Common myeloid progenitor, CD34-positive (primary cell): ENCODE measurements around the gene POLDIP3.

Experiments used
- CTCF ChIA-PET: fragments of 350-600 bp; sonication (Branson Sonifier 250); formaldehyde crosslinking; loops from one replicate; lab custom pipeline; 2021; ENCODE audit warnings: antibody characterized with exemption; lab: Charles Lee
- POLR2A ChIA-PET: fragments of 350-600 bp; sonication (Branson Sonifier 250); formaldehyde crosslinking; loops from one replicate; lab custom pipeline; 2021; ENCODE audit warnings: antibody characterized with exemption; lab: Charles Lee
- DNase-seq, 3 donors: peaks; one replicate each; pipeline versions ENCODE4 v3.0.0 to v3.0.0-alpha.2; 2013
- H3K27ac ChIP-seq, 2 experiments: 1 replicate in 1 of 2; 2 replicates in 1 of 2; pipeline ENCODE4 v1.7.0; 2013; ENCODE audit warnings: inconsistent platforms in 2 of 2, low read length in 2 of 2, mild to moderate bottlenecking in 2 of 2, low read depth in 1 of 2, moderate library complexity in 1 of 2; ENCODE audit not compliant: severe bottlenecking in 2 of 2, insufficient read depth in 1 of 2, poor library complexity in 1 of 2
- H3K27me3 ChIP-seq, 5 experiments: replicated peaks in 2 of 5; 1 replicate in 3 of 5; 2 replicates in 2 of 5; pipeline versions ENCODE4 v1.6.1 to v1.7.0; 2013; ENCODE audit warnings: low read length in 4 of 5, mild to moderate bottlenecking in 2 of 5, moderate library complexity in 2 of 5, inconsistent platforms in 1 of 5; ENCODE audit not compliant: insufficient read depth in 5 of 5, control insufficient read depth in 4 of 5
- H3K36me3 ChIP-seq, 4 experiments: 1 replicate in 2 of 4; 2 replicates in 2 of 4; pipeline versions ENCODE4 v1.6.1 to v1.7.0; 2013; ENCODE audit warnings: low read length in 3 of 4, control low read depth in 1 of 4, mild to moderate bottlenecking in 1 of 4; ENCODE audit not compliant: control insufficient read depth in 4 of 4, insufficient read depth in 4 of 4
- H3K4me1 ChIP-seq, 4 experiments: 1 replicate in 3 of 4; 2 replicates in 1 of 4; pipeline versions ENCODE4 v1.6.1 to v1.7.1; 2013; ENCODE audit warnings: low read length in 3 of 4, mild to moderate bottlenecking in 3 of 4, control low read depth in 1 of 4, inconsistent platforms in 1 of 4, moderate library complexity in 1 of 4; ENCODE audit not compliant: control insufficient read depth in 4 of 4, insufficient read depth in 4 of 4; ENCODE audit errors: control extremely low read depth in 1 of 4
- H3K4me3 ChIP-seq, 7 experiments: 1 replicate in 4 of 7; 2 replicates in 3 of 7; pipeline versions ENCODE4 v1.5.1 to v1.7.0; 2013; ENCODE audit warnings: mild to moderate bottlenecking in 7 of 7, low read length in 6 of 7, moderate library complexity in 6 of 7, inconsistent platforms in 2 of 7, low read depth in 2 of 7, control low read depth in 1 of 7; ENCODE audit not compliant: insufficient read depth in 4 of 7, control insufficient read depth in 1 of 7; ENCODE audit errors: extremely low read depth in 1 of 7
- H3K9me3 ChIP-seq, 5 experiments: 1 replicate in 4 of 5; 2 replicates in 1 of 5; pipeline versions ENCODE4 v1.6.1 to v1.7.1; 2013; ENCODE audit warnings: low read length in 4 of 5, mild to moderate bottlenecking in 2 of 5, inconsistent platforms in 1 of 5, low read depth in 1 of 5, moderate library complexity in 1 of 5; ENCODE audit not compliant: control insufficient read depth in 4 of 5, insufficient read depth in 2 of 5; ENCODE audit errors: control extremely low read depth in 1 of 5
- WGBS: methylation state at CpG from one replicate; pipeline ENCODE4 v1.1.5; 2013; ENCODE audit not compliant: insufficient coverage; 5-methylcytosine and 5-hydroxymethylcytosine counted together

The POLDIP3 gene

DNA sequence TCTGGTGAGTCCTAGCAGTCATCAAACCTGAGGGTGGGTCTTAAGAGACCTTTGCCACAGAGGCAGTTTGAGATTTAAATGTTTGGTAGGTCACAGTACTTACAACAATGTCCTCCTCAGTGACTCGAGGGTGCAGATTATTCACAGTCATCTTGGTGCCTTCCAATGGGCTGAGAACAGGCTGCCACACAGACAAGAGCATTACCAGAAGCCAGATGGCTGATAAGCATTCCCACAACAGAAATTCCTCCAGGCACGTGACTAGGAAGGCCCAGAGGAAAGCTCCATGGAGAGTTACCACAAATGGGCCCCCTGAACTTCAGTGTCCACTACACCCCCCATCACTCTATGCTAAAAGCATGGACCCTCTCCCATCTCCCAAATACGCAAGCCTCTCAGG is 19.2 kb downstream of the POLDIP3 start:
- Histone ChIP-seq H3K4me1 (no peaks in the 10 kb centered on the region), H3K9me3 (no peaks in the 10 kb centered on the region), H3K27me3 (no peaks in the 10 kb centered on the region), H3K36me3 (peaks cover 8 to 89% (median 62%) of the 10 kb centered on the region in 4 experiments), H3K27ac (no peak overlapping the region), H3K4me3 (no peak overlapping the region)
- 95% methylated on average over 3 of the region's 3 CpGs for WGBS
- ChIA-PET CTCF (interaction anchor here (2.2 kb wide), 1 partner anchor 13 kb away, joined by 5 read pairs; no protein-coding TSS in a partner anchor), POLR2A (no interaction called here)
- DNase-seq, result no peak

DNA sequence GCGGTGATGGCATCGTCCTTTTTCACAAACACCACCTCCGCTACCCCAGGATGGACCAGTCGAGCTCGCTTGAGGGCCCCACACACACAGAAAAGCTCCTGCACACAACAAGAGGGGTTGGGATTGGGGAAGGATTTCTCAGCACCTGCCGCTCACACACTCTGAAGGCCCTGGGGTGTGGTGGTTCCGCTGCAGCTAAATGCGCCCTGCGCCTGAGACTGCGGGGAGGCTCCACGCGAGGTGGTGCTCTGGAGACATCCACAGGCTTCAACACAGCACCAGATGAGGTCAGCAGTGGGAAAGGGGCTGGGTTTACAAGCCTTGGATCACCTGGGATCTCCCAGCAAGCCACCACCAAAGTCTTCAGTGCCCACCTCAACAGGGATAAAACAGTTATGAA is 22.7 kb downstream of the POLDIP3 start:
- CTCF ChIA-PET, result interaction anchor here (0.9 to 1.5 kb wide), 2 partner anchors 10 to 15 kb away, joined by 3 read pairs; no protein-coding TSS in a partner anchor
- WGBS, result 96% methylated on average over 11 of the region's 12 CpGs
- Histone ChIP-seq H3K36me3 (peaks cover 11 to 86% (median 65%) of the 10 kb centered on the region in 4 experiments), H3K27ac (no peak overlapping the region), H3K9me3 (no peaks in the 10 kb centered on the region), H3K27me3 (no peaks in the 10 kb centered on the region), H3K4me3 (no peak overlapping the region), H3K4me1 (peaks cover 0 to 7% (median 0%) of the 10 kb centered on the region in 4 experiments)
- POLR2A ChIA-PET, result interaction anchor here (0.7 kb wide), 1 partner anchor 11 kb away, joined by 3 read pairs; no protein-coding TSS in a partner anchor
- DNase-seq, result no peak

DNA sequence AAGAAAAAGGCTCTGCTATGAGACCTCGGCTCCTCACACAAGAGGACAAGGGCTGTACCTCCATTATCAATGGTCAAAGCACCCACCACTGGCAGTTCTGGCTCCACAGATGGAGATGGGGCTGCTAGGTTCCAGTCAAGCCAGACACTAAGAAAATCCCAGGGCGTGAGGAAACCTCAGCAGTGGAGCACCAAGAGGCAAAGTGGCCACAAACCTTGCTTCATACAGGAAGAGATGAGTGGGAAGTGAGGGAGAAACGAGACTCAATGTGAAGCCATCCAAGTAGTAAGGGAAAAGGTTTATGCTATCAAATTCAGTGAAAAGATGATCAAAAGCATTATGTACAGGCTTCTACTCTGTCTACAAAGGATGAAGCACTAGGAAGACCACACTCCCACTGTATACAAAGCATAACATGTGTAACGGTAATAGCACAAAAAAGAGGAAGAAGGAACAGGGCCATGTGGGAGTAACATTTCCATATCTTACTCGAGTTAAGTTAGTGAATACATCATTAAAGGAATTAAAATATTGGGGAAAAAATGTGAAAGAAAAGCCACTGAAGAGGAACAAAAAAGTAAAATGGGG is 27.0 kb downstream of the POLDIP3 start:
- ChIA-PET POLR2A (no interaction called here), CTCF (no interaction called here)
- Histone ChIP-seq H3K36me3 (peaks cover 17 to 84% (median 67%) of the 10 kb centered on the region in 4 experiments), H3K4me1 (peaks cover 0 to 7% (median 0%) of the 10 kb centered on the region in 4 experiments), H3K27me3 (no peaks in the 10 kb centered on the region), H3K27ac (no peak overlapping the region), H3K4me3 (no peak overlapping the region), H3K9me3 (no peaks in the 10 kb centered on the region)
- no peak for DNase-seq
- 87% methylated on average over 4 of the region's 5 CpGs for WGBS

DNA sequence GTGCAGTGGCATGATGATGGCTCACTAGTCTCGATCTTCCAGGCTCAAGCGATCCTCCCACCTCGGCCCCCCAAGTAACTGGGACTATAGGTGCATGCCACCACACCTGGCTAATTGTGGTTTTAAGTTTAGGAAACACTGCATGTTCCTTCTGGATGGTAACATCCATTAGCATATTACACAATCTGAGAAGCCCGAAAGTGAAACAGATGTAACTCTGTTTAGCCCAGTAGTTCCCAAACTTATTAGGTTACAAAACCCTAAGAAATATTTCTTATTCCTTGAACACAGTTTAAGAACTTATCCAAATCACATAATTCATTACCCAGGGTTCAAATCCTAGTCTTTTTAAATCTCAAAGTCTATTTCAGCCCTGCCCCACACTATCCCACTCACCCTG is 28.3 kb downstream of the POLDIP3 start:
- DNase-seq, result no peak
- ChIA-PET POLR2A (interaction anchor here (1.5 kb wide), 1 partner anchor 28 kb away, joined by 3 read pairs; the partner anchor contains the start of gene POLDIP3), CTCF (interaction anchor here (1.1 to 1.5 kb wide), 3 partner anchors 11 to 23 kb away, joined by 3 to 4 read pairs (median 4); no protein-coding TSS in a partner anchor)
- no peak overlapping the region for H3K27ac ChIP-seq
- peaks cover 0 to 12% (median 6%) of the 10 kb centered on the region in 4 experiments for H3K4me1 ChIP-seq
- H3K36me3 ChIP-seq, result peaks cover 15 to 71% (median 54%) of the 10 kb centered on the region in 4 experiments
- no peaks in the 10 kb centered on the region for H3K27me3 ChIP-seq
- no peaks in the 10 kb centered on the region for H3K9me3 ChIP-seq
- WGBS, result 100% methylated on average over 1 of the region's 4 CpGs
- no peak overlapping the region for H3K4me3 ChIP-seq

DNA sequence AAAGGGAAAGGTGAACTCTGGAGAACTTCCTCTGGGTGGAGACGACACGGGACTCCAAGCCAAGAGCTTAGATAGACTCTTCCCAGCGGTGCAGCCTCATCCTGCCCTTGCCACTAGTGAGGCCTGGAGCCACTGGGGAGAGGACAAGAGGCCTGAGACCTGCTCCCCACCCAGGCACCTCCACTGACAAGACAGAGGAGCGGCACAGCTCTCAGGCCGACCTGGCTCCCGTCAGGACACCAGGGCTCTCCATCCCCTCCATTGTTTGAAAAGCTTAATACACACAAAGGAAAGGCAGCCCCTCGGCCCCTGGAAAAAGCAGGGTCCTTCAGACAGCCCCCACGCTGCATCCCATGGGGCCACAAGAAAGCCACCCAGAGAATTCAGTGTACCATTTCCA is 29.6 kb downstream of the POLDIP3 start:
- ChIA-PET POLR2A (interaction anchor here (1.5 kb wide), 1 partner anchor 29 kb away, joined by 3 read pairs; the partner anchor contains the start of gene POLDIP3), CTCF (interaction anchor here (1.3 to 1.5 kb wide), 5 partner anchors 9 to 35 kb away, joined by 3 to 4 read pairs (median 3); no protein-coding TSS in a partner anchor)
- Histone ChIP-seq H3K4me3 (no peak overlapping the region), H3K27me3 (no peaks in the 10 kb centered on the region), H3K4me1 (peaks cover 0 to 12% (median 8%) of the 10 kb centered on the region in 4 experiments), H3K36me3 (peaks cover 15 to 62% (median 45%) of the 10 kb centered on the region in 4 experiments), H3K9me3 (no peaks in the 10 kb centered on the region), H3K27ac (no peak overlapping the region)
- WGBS, result 90% methylated on average over 8 of the region's 8 CpGs
- no peak for DNase-seq

DNA sequence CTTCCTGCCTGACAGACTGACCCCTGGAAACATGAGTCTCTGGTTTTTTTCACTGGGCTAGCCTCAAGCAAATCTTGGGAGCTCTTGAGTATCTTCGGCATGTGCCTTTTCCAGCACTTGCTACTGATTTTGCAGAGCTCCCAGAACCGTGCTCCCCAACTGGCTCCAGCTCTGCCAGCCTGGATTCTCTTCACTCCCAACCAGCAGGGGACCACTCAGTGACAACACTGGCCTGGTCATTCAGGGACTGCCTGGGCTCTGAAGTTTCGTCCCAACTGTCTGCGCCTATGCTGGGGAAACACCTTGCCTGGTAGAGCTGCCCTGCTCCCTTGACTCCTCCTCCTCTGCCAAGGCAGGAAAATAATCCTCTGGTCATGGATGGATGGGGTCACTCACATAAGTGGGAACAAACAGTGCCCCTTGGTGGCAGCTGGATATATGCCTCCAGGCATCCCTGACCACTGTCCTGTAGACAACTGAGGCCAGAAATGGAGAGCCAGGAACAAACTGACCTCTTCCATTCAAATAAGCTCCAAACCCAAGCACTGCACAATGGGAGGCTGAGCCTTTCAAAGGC is 30.2 kb downstream of the POLDIP3 start:
- peaks cover 0 to 12% (median 8%) of the 10 kb centered on the region in 4 experiments for H3K4me1 ChIP-seq
- CTCF ChIA-PET, result interaction anchor here (1.3 to 1.5 kb wide), 4 partner anchors 10 to 35 kb away, joined by 3 read pairs; no protein-coding TSS in a partner anchor
- POLR2A ChIA-PET, result no interaction called here
- DNase-seq, result no peak
- H3K36me3 ChIP-seq, result peaks cover 15 to 59% (median 43%) of the 10 kb centered on the region in 4 experiments
- no peak overlapping the region for H3K4me3 ChIP-seq
- H3K9me3 ChIP-seq, result no peaks in the 10 kb centered on the region
- H3K27me3 ChIP-seq, result no peaks in the 10 kb centered on the region
- 98% methylated on average over 4 of the region's 4 CpGs for WGBS
- H3K27ac ChIP-seq, result no peak overlapping the region
